ENCODE data around the gene PARL. TPM values are rescaled to one million over a fixed set of nuclear protein-coding genes. Genes with fewer than 3 reads are reported as not detected.
A peak's percentile ranks its signal among the peaks of the same experiment; 100 is the strongest.

Gene PARL, protein sequence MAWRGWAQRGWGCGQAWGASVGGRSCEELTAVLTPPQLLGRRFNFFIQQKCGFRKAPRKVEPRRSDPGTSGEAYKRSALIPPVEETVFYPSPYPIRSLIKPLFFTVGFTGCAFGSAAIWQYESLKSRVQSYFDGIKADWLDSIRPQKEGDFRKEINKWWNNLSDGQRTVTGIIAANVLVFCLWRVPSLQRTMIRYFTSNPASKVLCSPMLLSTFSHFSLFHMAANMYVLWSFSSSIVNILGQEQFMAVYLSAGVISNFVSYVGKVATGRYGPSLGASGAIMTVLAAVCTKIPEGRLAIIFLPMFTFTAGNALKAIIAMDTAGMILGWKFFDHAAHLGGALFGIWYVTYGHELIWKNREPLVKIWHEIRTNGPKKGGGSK
- 43.7 and 53.5 TPM in 2 replicates for total RNA-seq

- peak; percentile 79 for DNase-seq (ENCODE audit: low read depth)
These were observed at the start of gene PARL for GRCh38 chr3:183884427-183885296. Gene PARL (minus strand): TSS chr3:183884880. CDS start chr3:183884846, 34 bp downstream.

DNA sequence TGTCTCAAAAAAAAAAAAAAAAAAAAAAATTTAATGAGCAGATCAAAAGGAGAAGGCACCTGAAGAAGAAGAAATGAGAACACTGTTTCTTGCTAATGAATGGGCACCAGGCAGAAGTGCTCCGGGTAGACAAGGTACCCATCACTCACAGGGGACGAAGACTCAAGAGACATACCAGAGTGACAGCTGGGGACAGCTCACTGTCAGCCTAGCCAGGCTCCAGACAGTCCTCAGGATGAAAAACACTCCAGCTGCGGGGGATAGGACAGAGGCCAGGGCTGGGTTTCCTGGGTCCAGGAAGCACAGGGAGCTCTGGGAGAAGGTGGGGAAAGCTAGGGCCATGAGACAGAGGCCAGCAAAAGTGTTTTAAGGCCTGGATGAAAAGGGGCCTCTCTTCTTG is 48.5 kb upstream of the PARL start:
- DNase-seq (ENCODE audit: low read depth): no peak

GRCh38 chr3:183931881-183932280 is 47.2 kb upstream of the PARL start:
- DNase-seq (ENCODE audit: low read depth): no peak

DNA sequence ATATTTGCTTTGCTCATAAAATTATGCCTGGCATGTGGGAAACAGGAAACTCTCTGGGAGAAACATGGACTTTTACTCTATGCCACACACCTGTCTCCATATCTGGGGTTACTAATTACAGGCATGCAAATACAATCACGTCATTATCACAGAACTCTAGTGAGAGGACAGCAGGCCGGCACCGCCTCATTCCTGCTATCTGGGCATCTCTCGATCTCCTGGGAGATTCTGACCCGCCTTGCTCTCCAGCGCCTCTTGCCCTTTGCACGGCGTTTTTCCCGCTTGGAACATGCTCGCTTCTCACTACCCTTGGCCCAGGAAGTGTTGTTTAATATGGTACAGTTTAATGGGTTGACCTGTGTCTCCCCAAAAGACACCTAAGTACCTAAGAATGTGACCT is 45.4 kb upstream of the PARL start:
- no peak for DNase-seq (ENCODE audit: low read depth)

DNA sequence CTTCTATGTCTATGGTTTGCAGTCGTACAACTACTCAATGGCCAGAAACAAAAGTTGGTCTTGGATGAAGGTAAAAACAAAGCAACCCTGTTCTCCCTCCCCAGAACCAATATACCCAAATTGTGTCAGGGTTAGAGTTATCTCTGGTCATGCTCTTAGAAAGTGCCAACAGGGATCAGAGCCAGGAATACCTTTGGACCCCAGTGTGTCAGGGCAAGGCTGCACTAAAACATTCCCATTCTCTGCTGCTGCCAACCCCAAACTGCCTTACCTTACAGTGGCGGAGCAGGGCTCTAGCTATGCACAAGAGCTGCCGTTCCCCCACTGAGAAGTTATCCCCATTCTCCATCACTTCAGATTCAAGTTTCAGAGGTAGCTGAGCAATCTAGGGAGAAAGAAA is 42.4 kb upstream of the PARL start:
- no peak for DNase-seq (ENCODE audit: low read depth)

DNA sequence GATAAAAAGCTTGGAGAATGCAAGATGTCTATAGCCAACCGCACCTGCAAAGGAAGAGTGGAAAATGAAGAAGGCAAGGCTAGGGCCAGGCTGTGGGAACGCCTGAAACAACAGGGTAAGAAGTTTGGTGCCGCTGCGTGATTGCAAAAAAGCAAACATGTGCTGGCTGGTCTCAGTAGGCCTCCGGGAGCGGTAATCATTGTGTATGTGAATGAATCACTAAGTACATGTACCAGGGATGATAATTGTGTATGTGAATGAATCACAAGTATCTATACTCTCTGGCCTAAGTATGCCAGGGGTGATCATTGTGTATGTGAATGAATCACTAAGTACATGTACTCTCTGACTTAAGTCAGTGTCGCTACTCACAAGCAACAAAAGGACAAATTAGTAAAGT is 40.3 kb upstream of the PARL start:
- peak; percentile 19 for DNase-seq (ENCODE audit: low read depth)

- no peak for DNase-seq (ENCODE audit: low read depth)
These were observed 39.9 kb upstream of the PARL start for GRCh38 chr3:183924543-183924942.

- no peak for DNase-seq (ENCODE audit: low read depth)
These were observed 37.7 kb upstream of the PARL start for GRCh38 chr3:183922421-183922820.

GRCh38 chr3:183921096-183921495 is 36.4 kb upstream of the PARL start:
- DNase-seq (ENCODE audit: low read depth): no peak

DNA sequence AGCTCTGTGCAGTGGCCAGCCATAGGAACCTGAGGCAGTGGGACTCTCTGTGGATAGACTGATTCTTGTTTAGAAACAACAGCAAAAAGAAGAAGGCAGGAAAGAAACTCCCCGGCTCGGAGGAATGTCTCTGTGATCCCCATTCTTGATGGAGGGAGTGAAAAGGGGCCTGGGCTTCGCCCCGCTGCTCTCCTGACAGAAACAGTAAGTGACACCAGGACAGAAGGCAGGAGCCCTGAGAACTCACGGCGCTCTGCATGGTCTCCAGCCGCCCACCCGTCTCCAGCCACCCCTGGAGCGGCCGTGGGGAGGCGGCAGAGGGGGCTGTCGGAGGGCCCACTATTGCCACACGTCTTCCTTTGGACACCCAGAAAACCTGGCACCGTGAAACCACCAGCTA is 35.7 kb upstream of the PARL start:
- no peak for DNase-seq (ENCODE audit: low read depth)

GRCh38 chr3:183918178-183918577 is 33.5 kb upstream of the PARL start:
- DNase-seq (ENCODE audit: low read depth): no peak

DNA sequence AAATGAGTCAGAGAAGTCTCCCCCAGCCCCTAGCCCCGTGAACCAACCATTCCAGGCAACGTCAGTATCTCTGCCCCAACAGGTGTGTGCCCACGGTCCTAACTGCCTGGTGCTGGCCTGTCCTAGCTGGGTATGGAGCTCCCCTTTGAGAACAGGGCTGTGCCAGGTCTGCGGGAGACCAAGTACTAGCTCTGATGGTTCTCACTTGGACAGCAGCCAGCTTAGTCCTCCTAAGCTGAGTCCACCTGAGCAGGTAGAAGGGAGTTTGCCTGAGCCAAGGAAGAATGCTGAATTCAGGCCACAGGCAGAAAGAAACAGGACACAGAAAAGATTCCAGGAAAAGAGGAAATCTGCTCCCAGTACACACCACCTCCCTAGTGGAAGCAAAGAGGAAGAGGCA is 33.1 kb upstream of the PARL start:
- no peak for DNase-seq (ENCODE audit: low read depth)

GRCh38 chr3:183914856-183915255 is 30.2 kb upstream of the PARL start:
- no peak for DNase-seq (ENCODE audit: low read depth)

DNA sequence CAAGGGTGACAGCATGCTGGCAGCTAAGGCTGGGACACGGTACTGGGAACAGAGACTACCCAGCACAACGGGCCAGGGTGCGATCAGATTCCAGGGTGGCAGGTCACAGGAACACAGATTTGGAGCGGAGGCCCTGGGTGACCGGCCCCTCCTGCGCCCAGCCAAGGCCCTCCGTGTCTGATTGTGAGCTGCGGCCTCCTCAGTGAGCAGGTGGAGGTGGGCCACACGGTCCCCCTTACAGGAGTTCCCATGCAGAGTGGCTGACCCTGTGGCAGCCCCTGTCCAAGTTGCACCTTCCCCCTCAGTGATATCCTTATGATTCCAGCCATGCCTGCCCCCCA is 28.9 kb upstream of the PARL start:
- no peak for DNase-seq (ENCODE audit: low read depth)

- no peak for DNase-seq (ENCODE audit: low read depth)
These were observed 28.4 kb upstream of the PARL start for GRCh38 chr3:183912895-183913579.

DNA sequence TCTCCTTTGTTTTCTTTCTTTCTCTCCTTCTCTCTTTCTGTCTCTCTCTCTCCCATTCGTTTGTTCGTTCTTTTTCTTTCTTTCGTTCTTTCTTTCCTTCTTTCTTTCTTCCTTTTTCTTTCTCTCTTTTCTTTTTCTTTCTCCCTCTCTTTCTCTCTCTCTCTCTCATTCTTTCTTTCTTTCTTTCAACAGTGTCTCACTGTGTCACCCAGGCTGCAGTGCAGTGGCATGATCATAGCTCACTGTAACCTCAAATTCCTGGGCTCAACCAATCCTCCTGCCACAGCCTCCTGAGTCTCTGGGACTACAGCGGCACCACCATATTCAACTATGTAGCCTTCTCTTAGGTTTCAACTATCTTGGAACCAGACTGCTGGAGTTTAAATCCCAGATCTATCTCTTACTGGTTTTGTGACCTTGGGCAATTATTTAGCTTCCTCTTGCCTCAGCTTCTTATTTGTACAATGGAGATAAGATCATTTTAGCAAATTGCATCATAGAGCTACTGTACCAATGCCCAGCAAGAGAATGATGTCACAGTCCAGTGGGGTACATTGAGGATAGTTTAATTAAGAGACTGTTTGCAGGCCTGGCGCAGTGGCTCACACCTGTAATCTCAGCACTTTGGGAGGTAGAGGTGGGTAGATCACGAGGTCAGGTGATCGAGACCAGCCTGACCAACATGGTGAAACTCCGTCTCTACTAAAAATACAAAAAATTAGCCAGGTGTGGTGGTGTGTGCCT is 27.3 kb upstream of the PARL start:
- no peak for DNase-seq (ENCODE audit: low read depth)

GRCh38 chr3:183911087-183911486 is 26.4 kb upstream of the PARL start:
- DNase-seq (ENCODE audit: low read depth): no peak

- no peak for DNase-seq (ENCODE audit: low read depth)
These were observed 24.4 kb upstream of the PARL start for GRCh38 chr3:183909030-183909600.

- DNase-seq (ENCODE audit: low read depth): no peak
These were observed 23.2 kb upstream of the PARL start for GRCh38 chr3:183907911-183908331.

DNA sequence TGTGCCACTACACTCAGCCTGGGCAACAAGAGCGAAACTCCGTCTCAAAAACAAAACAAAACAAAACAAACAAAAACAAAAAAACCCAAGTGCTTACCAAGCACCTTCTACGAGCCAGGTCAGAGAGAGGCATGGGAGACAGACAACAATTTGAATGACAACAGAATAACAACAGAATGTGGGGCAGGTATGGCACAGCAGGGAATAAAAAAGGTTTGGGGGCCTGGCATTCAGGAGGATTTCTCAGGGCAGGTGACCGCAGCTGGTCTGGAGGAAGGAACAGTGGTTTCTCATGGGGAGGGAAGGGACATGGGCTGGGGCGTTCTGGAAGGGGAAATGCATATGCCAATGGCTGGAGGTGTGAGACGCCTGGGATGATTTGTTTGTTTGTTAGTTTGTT is 22.5 kb upstream of the PARL start:
- DNase-seq (ENCODE audit: low read depth): no peak

GRCh38 chr3:183906234-183906921 is 21.7 kb upstream of the PARL start:
- DNase-seq (ENCODE audit: low read depth): no peak
